Midbrain (tissue), 1 donor: ENCODE measurements around the gene PIK3CB.
"Not testable (repeated sequence)": the region's sequence is repeated elsewhere in the genome, so short reads cannot be mapped to it uniquely, and the experiment has no call there.

Experiments used
- DNase-seq: peaks from one replicate; lab custom pipeline; 2025; lab: John Stamatoyannopoulos, UW

Gene PIK3CB

DNA sequence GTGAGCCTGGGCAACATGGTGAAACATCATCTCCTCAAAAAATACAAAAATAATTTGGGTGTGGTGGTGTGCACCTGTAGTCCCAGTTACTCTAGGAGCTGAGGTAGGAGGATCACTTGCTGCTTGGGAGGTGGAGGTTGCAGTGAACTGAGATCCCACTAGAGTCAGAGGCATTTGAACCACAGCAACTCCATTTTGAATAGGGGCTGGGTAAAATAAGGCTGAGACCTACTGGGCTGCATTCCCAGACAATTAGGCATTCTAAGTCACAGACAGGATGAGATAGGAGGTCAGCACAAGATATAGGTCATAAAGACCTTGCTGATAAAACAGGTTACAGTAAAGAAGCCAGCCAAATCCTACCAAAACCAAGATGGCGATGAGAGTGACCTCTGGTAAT, 12.1 kb upstream of the PIK3CB start:
- DNase-seq, result not testable (repeated sequence)

DNA sequence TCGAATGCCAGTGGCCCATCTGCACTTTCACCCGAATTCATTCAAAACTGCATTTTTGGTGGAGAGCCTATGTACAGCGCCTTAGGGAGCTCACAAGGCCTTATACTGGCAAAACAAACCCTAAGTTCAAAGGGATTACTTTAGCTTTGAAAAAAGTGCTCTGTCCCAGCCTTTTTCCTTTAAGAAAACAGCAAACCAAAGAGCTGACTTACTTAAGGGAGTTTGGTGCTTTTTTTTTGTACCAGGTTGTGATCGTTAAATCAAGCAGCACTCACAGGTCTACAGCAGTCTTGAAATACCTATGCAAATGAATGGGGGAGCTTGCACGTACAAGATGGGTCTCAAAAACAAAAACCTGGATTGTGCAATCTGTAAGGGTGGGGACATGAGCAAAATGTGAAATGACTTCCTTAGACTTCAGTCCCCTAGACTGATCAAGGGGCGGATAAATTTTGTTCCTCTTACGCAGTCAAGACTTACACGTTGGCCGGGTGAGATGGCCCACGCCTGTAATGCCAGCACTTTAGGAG, 11.6 kb upstream of the PIK3CB start:
- DNase-seq, result no peak

DNA sequence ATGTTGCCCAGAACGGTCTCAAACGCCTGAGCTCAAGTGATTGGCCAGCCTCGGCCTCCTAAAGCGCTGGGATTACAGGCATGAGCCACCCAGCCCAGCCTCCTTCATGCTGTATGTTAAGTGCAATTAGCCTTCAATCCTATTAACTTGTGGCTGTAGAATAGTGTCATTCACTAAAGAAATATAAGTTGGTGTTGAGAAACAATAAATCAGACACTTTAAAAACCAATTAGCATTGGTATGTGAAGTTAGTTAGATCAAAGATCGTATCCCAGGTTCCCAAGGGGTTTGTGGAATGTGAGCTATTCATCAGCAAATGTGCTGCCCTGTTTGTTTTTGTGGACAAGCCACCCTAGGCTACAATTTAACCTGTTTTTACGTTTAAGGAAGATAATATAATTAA, 11.0 kb upstream of the PIK3CB start:
- no peak for DNase-seq

DNA sequence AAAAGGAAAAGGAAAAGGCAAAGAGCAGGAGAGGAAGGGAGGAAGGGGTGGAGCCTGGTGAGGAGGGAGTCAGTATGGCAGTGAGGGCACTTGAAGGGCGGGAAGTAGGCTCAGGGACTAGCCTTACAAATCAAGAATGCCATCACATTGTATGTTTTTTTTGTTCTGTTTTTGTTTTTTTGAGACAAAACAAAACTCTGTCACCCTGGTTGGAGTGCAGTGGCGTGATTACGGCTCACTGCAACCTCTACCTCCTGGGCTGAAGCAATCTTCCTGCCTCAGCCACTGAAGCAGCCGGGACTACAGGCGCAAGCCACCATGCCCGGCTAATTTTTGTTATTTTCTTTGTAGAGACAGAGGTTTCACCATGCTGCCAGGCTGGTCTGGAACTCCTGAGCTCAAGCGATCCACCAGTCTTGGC, 10.5 kb upstream of the PIK3CB start:
- no peak for DNase-seq

- DNase-seq, result peak; percentile 32
Measured at GRCh38 chr3:138842483-138843188, 7.9 kb upstream of the PIK3CB start.

GRCh38 chr3:138838385-138838784, 3.7 kb upstream of the PIK3CB start:
- not testable (repeated sequence) for DNase-seq

- not testable (repeated sequence) for DNase-seq
Measured at GRCh38 chr3:138835846-138836245, 1.1 kb upstream of the PIK3CB start.

GRCh38 chr3:138835397-138835757, 649 bp upstream of the PIK3CB start:
- no peak for DNase-seq

DNA sequence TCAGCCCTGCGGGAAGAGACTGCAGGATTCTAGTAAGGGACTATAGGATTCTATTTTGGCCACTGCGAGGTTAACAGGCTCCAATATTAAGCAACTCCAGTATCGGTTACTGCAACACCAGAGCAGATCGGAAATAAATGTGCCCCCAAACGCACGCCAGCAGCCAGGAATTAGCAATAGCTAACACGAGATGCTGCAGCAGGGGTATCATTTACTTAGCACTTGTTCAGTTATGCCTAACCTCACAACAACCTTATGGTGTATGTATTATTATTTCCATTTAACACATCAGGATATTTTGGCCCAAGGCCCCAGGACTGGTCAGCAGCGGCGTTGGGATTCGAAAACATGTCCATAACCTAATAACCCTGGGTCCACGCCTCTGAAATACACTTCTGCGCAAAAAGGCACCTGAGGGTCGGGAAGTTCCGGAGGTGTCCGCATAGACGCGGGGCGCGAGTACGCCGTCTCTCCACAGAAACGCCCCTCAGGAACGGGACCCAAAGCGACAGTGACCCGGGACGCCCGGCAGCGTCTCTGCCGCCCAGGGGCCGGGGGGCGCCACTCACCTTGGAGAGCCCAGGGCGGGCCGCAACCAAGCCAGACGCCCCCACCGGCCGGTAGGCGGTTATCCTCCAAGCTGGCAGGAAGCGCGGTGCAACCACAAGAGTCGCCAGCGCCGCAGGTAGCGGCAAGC, 681 bp downstream of the PIK3CB start:
- peak; percentile 54 for DNase-seq

DNA sequence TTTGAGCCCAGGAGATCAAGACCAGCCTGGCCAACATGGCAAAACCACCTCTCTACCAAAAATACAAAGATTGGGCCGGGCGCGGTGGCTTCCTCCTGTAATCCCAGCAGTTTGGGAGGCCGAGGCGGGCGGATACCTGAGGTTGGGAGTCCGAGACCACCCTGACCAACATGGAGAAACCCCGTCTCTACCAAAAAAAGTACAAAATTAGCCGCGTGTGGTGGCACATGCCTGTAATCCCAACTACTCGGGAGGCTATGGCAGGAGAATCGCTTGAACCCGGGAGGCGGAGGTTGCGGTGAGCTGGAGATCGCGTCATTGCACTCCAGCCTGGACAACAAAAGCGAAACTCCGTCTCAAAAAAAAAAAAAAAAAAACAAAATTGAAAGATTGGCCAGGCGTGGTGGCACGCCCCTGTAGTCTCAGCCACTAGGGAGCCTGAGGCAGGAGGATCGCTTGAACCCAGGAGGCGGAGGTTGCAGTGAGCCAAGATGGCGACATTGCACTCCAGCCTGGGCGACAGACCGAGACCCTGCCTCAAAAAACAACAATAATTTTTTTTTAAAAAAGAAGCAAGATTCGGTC, 2.2 kb downstream of the PIK3CB start:
- not testable (repeated sequence) for DNase-seq

- DNase-seq, result no peak
Measured at GRCh38 chr3:138829886-138830510, 4.7 kb downstream of the PIK3CB start.

GRCh38 chr3:138829097-138829496, 5.6 kb downstream of the PIK3CB start:
- DNase-seq, result no peak

- DNase-seq, result no peak
Measured at GRCh38 chr3:138827222-138827621, 7.5 kb downstream of the PIK3CB start.

DNA sequence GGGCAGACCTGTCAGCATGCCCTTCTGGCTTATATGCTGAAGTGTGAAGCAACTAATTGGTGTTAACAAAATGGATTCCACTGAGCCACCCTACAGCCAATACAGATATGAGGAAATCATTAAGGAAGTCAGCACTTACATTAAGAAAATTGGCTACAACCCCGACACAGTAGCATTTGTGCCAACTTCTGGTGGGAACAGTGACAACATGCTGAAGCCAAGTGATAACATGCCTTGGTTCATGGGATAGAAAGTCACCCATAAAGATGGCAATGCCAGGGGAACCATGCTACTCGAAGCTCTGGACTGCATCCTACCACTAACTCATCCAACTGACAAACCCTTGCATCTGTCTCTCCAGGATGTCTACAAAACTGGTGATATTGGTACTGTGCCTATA, 9.4 kb downstream of the PIK3CB start:
- DNase-seq, result no peak

DNA sequence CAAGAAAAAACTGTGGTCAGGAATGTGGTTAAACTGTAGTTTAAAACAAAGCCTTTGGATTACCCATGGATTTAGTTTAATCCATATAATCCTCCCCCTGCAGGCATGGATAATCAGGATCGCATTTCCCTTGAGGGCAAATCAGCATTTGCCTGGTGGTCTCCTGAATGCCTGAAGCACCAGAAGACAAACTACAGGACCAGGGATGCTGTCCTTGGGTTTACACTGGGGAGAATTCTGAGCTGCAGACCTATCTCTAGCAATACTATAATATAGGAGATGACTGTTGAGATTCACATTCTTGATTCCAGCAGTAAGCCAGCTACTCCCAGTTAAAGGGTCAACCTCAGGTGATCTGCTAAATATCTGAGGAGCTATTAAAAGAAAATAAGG, 10.6 kb downstream of the PIK3CB start:
- no peak for DNase-seq

- not testable (repeated sequence) for DNase-seq
Measured at GRCh38 chr3:138820379-138820778, 14.3 kb downstream of the PIK3CB start.

- DNase-seq, result no peak
Measured at GRCh38 chr3:138818185-138818860, 16.4 kb downstream of the PIK3CB start.

DNA sequence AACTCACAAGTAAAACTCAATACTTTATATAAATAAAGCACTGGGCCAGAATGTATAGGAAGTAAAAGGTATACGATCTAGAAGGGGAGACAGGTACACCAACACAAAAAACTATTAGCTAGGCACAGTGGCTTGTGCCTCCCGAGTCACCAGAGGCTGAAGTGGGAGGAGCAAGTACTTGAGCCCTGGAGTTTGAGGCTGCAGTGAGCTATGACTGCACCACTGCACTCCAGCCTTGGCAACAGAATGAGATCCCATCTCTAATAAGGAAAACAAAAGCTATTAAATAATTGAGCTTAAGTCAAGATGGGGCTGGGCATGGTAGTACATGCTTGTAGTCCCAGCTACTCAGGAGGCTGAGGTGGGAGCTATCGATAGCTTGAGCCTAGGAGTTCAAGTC, 17.0 kb downstream of the PIK3CB start:
- no peak for DNase-seq

GRCh38 chr3:138812806-138813205, 21.9 kb downstream of the PIK3CB start:
- no peak for DNase-seq

DNA sequence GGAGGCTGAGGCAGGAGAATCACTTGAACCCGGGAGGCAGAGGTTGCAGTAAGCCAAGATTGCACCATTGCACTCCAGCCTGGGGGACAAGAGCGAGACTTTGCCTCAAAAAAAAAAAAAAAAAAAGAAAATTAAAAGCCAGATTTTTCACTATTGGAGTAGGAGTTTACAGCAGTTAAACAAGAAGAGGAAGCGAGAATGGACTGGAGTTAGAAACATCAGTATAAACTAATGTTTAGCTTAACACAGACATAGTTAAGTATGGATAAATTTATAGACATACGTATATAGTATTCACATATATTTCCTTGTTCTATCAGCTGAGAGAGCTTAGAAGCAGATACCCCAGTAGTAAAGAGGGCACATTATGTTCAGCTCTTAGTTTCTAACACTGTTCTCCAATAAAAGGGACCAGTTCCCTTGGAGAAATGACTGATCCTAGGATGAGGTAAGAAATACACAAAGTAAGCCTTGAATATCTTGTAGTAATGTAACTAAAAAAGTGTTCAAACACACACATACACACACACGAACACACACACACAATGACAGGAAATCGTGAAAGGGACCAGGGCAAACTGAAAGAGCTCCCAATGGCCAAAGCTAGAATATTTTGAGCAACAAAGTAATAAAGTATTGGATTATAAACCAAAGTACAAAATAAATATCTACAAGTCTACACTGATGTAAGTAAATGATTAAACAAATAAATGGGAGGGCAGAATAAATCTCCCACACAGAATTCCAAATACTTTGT, 25.1 kb downstream of the PIK3CB start:
- no peak for DNase-seq

DNA sequence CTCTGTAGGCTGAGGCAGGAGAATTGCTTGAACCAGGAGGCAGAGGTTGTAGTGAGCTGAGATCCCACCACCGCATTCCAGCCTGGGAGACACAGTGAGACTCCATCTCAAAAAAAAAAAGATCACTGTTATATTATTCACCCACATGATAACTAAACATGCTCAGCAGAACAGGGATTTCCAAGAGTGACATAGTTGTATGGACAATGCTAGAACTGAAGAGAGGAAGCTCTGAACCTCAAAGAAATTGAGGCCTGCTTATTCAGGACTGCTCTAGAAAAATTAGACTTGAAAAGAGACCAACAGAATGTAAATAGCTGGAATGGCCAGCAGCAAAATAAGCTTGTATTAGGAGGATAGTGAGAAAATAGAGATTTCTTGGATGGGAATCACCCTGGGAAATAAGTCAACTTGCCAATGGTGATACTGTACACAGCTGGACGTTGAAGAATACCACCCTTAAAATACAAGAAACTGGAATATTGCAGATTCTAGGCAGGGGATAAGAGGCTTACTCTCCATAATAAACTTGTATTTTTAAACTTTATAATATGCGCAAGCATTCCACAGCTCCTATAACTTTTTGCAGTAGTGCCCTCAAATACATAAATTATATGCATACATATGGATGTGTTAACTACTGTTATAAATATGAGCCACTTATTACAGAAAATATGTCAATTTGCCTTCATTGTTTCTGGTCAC, 28.2 kb downstream of the PIK3CB start:
- no peak for DNase-seq
